ENCODE results near the gene ITGB5. TPM values are rescaled to one million over a fixed set of nuclear protein-coding genes. Genes with fewer than 3 reads are reported as not detected.

Gene ITGB5
- total RNA-seq, 1 experiment from 2014 or later, result 77.8 TPM

DNA sequence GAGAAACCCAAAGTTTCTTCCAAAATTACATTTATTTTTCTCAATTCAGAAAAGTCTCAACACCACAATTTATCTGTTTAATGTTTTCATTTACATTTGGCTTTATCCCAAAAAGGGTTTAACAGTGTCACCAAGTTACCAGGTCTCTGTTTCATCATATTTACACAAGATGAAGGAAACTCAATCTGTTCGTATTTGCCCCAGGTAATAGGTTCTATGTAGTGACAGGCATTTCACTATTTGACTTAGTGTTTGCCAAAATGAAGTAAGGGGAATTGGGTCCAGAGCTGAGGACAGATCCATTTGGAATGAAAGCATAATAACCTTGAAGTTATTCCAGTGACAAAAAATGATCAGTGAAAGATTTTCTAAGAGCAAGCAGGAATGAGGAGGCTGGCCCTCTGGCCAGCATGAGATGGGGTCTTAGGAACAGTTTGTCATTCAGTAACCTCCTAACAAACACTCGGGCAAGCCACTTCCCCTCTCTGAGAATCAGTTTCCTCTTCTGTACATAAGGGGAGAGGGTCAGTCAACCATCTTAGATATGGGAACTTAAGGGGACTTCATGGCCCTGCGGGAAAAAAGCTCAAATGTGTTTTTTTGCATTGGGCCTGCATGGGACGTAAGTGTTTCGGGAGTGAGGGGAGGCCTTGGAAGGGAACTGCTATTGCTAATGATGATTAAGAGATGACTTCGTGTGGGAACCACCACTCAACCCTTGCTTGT, 125.1 kb downstream of the ITGB5 start:
- H3K79me2 ChIP-seq (ENCODE audit: insufficient read depth, low read length), result no peaks in the 10 kb centered on the region
- BruUV-seq (replicated peaks), result no TSS peak
- ATAC-seq, result no peak
- H2AFZ ChIP-seq (ENCODE audit: low read depth, low read length, poor library complexity, severe bottlenecking), result no peak overlapping the region
- H3K27ac ChIP-seq (ENCODE audit: low read depth, low read length), result no peak overlapping the region
- H3K4me2 ChIP-seq (ENCODE audit: low read length), result no peak overlapping the region
- ChIA-PET RAD21 (ENCODE audit: low non-redundant PET in 1 of 2, low total read pairs in 2 of 2, uncharacterized antibody in 2 of 2, unreplicated experiment in 2 of 2) (interaction anchor here (1.1 to 2.9 kb wide), 4 partner anchors 139 to 177 kb away, joined by 3 to 18 read pairs (median 8); no protein-coding TSS in a partner anchor), POLR2A (no interaction called here), CTCF (interaction anchor here (1.1 to 4.4 kb wide), 10 partner anchors 23 to 225 kb away, joined by 3 to 101 read pairs (median 5); partner anchors contain the start of gene ITGB5)
- DNase-seq (ENCODE audit: low read depth, low spot score), result no peak
- H3K27me3 ChIP-seq (ENCODE audit: insufficient read depth, low read length), result no peaks in the 10 kb centered on the region
- TF ChIP-seq, protein P1, sequence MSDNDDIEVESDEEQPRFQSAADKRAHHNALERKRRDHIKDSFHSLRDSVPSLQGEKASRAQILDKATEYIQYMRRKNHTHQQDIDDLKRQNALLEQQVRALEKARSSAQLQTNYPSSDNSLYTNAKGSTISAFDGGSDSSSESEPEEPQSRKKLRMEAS (IDR thresholded peaks at IDR 0.05), result no peak
- TF ChIP-seq TCF7L2 (IDR thresholded peaks at IDR 0.05; ENCODE audit: borderline replicate concordance, extremely low read depth, insufficient read depth, insufficient read length), result no peak
- TF ChIP-seq CBX3 (IDR thresholded peaks at IDR 0.05; ENCODE audit: low read depth), result no peak
- TF ChIP-seq RAD21 (IDR thresholded peaks at IDR 0.05; ENCODE audit: low read depth), result no peak
- no peak for TF ChIP-seq EGR1 (IDR thresholded peaks at IDR 0.05; ENCODE audit: low read depth)
- TF ChIP-seq YY1 (IDR thresholded peaks at IDR 0.05; ENCODE audit: extremely low read depth, insufficient replicate concordance, low read depth, low read length), result no peak
- no peak for TF ChIP-seq ZNF274 (IDR thresholded peaks at IDR 0.05; ENCODE audit: low read depth, low read length)
- no peak for TF ChIP-seq SP1 (IDR thresholded peaks at IDR 0.05; ENCODE audit: low read depth)
- no peak for TF ChIP-seq POLR2AphosphoS5 (IDR thresholded peaks at IDR 0.05; ENCODE audit: low read depth, low read length)
- no peak for TF ChIP-seq EZH2phosphoT487 (IDR thresholded peaks at IDR 0.05; ENCODE audit: borderline replicate concordance)
- no peak for TF ChIP-seq ZFX (IDR thresholded peaks at IDR 0.05)
- TF ChIP-seq SRF (IDR thresholded peaks at IDR 0.05; ENCODE audit: low read depth), result no peak
- no peak for TF ChIP-seq ELF1 (IDR thresholded peaks at IDR 0.05; ENCODE audit: borderline replicate concordance, low read depth)
- TF ChIP-seq JUND (IDR thresholded peaks at IDR 0.05), result no peak
- TF ChIP-seq EZH2 (IDR thresholded peaks at IDR 0.05), result no peak
- TF ChIP-seq, protein P2, sequence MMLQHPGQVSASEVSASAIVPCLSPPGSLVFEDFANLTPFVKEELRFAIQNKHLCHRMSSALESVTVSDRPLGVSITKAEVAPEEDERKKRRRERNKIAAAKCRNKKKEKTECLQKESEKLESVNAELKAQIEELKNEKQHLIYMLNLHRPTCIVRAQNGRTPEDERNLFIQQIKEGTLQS (IDR thresholded peaks at IDR 0.05), result no peak
- peaks cover 0 to 7% of the 10 kb centered on the region in 2 experiments; a peak in 1 of 4 replicates for H3K4me1 ChIP-seq (ENCODE audit: control insufficient read depth in 1 of 2, insufficient read depth in 2 of 2, low read length in 2 of 2)
- intact Hi-C loops (cut with micrococcal nuclease), result loop anchor here (1.0 to 10.0 kb wide), 5 partner anchors 139 to 820 kb away; no protein-coding TSS in a partner anchor
- no peaks in the 10 kb centered on the region for H3K9me3 ChIP-seq (ENCODE audit: control insufficient read depth in 1 of 2, insufficient read depth in 1 of 2, low read depth in 1 of 2, low read length in 2 of 2)
- H3K9me2 ChIP-seq (ENCODE audit: insufficient read depth), result no peaks in the 10 kb centered on the region
- H4K20me1 ChIP-seq (ENCODE audit: insufficient read depth), result no peaks in the 10 kb centered on the region
- no peak overlapping the region for H3K4me3 ChIP-seq (replicated peaks in 1 of 2; ENCODE audit: low read depth in 1 of 2, low read length in 2 of 2)
- peaks cover 0 to 2% of the 10 kb centered on the region in 2 experiments; a peak in 1 of 4 replicates for H3K36me3 ChIP-seq (ENCODE audit: control insufficient read depth in 1 of 2, insufficient read depth in 2 of 2, low read length in 2 of 2)
- H3K9ac ChIP-seq (ENCODE audit: low read length), result no peak overlapping the region
